CD4-positive, alpha-beta T cell (primary cell): ENCODE measurements around the gene SLC12A3. TPM values are rescaled to one million over a fixed set of nuclear protein-coding genes. Genes with fewer than 3 reads are reported as not detected.

Experiments
- ATAC-seq: fragments of 200-7000 bp; cut with Tn5 transposase; one replicate; pipeline ENCODE4 v1.10.0; 2022; ENCODE audit warnings: mild to moderate bottlenecking; ENCODE audit not compliant: poor library complexity
- CTCF ChIA-PET: fragments of 350-600 bp; sonication (Branson Sonifier 250); formaldehyde crosslinking; loops from one replicate; lab custom pipeline; 2021; ENCODE audit warnings: antibody characterized with exemption, inconsistent platforms; lab: Charles Lee
- POLR2A ChIA-PET: fragments of 350-600 bp; sonication (Branson Sonifier 250); formaldehyde crosslinking; loops from one replicate; lab custom pipeline; 2021; ENCODE audit warnings: antibody characterized with exemption, inconsistent platforms; lab: Charles Lee
- DNase-seq, 14 experiments: peaks; one replicate each; pipeline ENCODE4 v3.0.0-alpha.2; 2013 to 2020; ENCODE audit warnings: mixed read lengths in 2 of 14
- H3K27ac ChIP-seq, 2 donors: one replicate each; pipeline versions ENCODE4 v1.5.1 to v1.7.0; 2013; ENCODE audit warnings: low read length in 2 of 2, low read depth in 1 of 2, mild to moderate bottlenecking in 1 of 2
- H3K27me3 ChIP-seq, 2 experiments: 1 replicate in 1 of 2; 2 replicates in 1 of 2; pipeline versions ENCODE4 v1.6.1 to v1.7.0; 2013; ENCODE audit warnings: low read length in 2 of 2, control low read depth in 1 of 2, mild to moderate bottlenecking in 1 of 2, moderate library complexity in 1 of 2; ENCODE audit not compliant: insufficient read depth in 2 of 2, control insufficient read depth in 1 of 2
- H3K36me3 ChIP-seq: one replicate; pipeline ENCODE4 v1.6.1; 2013; ENCODE audit warnings: low read length, control low read depth; ENCODE audit not compliant: insufficient read depth
- H3K4me1 ChIP-seq: one replicate; pipeline ENCODE4 v1.6.1; 2013; ENCODE audit warnings: low read length, control low read depth; ENCODE audit not compliant: insufficient read depth
- H3K4me3 ChIP-seq: one replicate; pipeline ENCODE4 v1.5.1; 2013; ENCODE audit warnings: mild to moderate bottlenecking, low read length, moderate library complexity
- H3K9me3 ChIP-seq, 2 experiments: 1 replicate in 1 of 2; 2 replicates in 1 of 2; pipeline versions ENCODE4 v1.6.1 to v1.7.0; 2013; ENCODE audit warnings: low read length in 2 of 2, mild to moderate bottlenecking in 2 of 2, control low read depth in 1 of 2, moderate library complexity in 1 of 2; ENCODE audit not compliant: control insufficient read depth in 1 of 2, insufficient read depth in 1 of 2
- H3K27ac Mint-ChIP-seq: one replicate; pipeline ENCODE4 v1.8.0; 2020; ENCODE audit warnings: mixed read lengths
- H3K27me3 Mint-ChIP-seq: one replicate; pipeline ENCODE4 v1.8.0; 2021; ENCODE audit warnings: mixed read lengths
- H3K36me3 Mint-ChIP-seq: one replicate; pipeline ENCODE4 v1.8.0; 2021; ENCODE audit warnings: low read depth, mixed read lengths
- H3K4me1 Mint-ChIP-seq: one replicate; pipeline ENCODE4 v1.8.0; 2021; ENCODE audit warnings: low read depth, mixed read lengths
- H3K4me3 Mint-ChIP-seq: one replicate; pipeline ENCODE4 v1.8.0; 2020; ENCODE audit warnings: mild to moderate bottlenecking, mixed read lengths
- H3K9me3 Mint-ChIP-seq: one replicate; pipeline ENCODE4 v1.8.0; 2020; ENCODE audit warnings: mixed read lengths
- CTCF ChIP-seq: fragments of 200-600 bp; IDR thresholded peaks from one replicate; pipeline ENCODE4 v1.8.0; 2022; ENCODE audit warnings: antibody characterized with exemption, mild to moderate bottlenecking
- intact Hi-C, 2 experiments: fragments of 100-400 bp; cut with DNase I in 1 of 2; cut with micrococcal nuclease in 1 of 2; formaldehyde crosslinking; loops; one replicate each; pipeline versions ENCODE4 v1.15.1 to v1.9.0; 2023 to 2025; cut with DNase I, micrococcal nuclease
- total RNA-seq, 174 experiments: library from RNA in 2 of 174; stranded (reverse) in 2 of 174; gene quantifications; one replicate each; pipeline ENCODE4 v1.2.3 and lab custom pipeline; 2021 to 2026

Gene SLC12A3
- total RNA-seq, 2 experiments from 2014 or later: not detected

- Mint-ChIP-seq H3K27ac (peak overlapping the region; percentile 81), H3K9me3 (no peaks in the 10 kb centered on the region), H3K4me1 (peaks cover 31% of the 10 kb centered on the region), H3K4me3 (no peak overlapping the region), H3K36me3 (no peaks in the 10 kb centered on the region), H3K27me3 (no peaks in the 10 kb centered on the region)
- no peak for DNase-seq
- ATAC-seq: no peak
- Histone ChIP-seq H3K9me3 (no peaks in the 10 kb centered on the region), H3K27me3 (no peaks in the 10 kb centered on the region), H3K36me3 (no peaks in the 10 kb centered on the region), H3K4me1 (peaks cover 64% of the 10 kb centered on the region), H3K4me3 (no peak overlapping the region), H3K27ac (peak overlapping the region in 1 of 2 donors; percentile 80)
- ChIA-PET CTCF (no interaction called here), POLR2A (interaction anchor here (1.2 kb wide), 1 partner anchor 72 kb away, joined by 5 read pairs; no protein-coding TSS in a partner anchor)
- TF ChIP-seq CTCF: no peak
- intact Hi-C loops: loop anchor here (10.0 kb wide), 2 partner anchors 185 to 225 kb away; no protein-coding TSS in a partner anchor
These were observed 5.4 kb upstream of the SLC12A3 start for GRCh38 chr16:56859636-56860035.

GRCh38 chr16:56860226-56861020, 4.6 kb upstream of the SLC12A3 start:
- intact Hi-C loops: loop anchor here (10.0 kb wide), 2 partner anchors 184 to 224 kb away; no protein-coding TSS in a partner anchor
- POLR2A ChIA-PET: interaction anchor here (0.6 kb wide), 1 partner anchor 96 kb away, joined by 3 read pairs; no protein-coding TSS in a partner anchor
- ATAC-seq: peak; percentile 69

GRCh38 chr16:56861092-56861610, 3.9 kb upstream of the SLC12A3 start:
- intact Hi-C loops: loop anchor here (10.0 kb wide), 2 partner anchors 184 to 224 kb away; no protein-coding TSS in a partner anchor
- H3K36me3 Mint-ChIP-seq: no peaks in the 10 kb centered on the region
- peak overlapping the region; percentile 8 to 80 for H3K27ac ChIP-seq
- POLR2A ChIA-PET: no interaction called here
- CTCF ChIA-PET: no interaction called here
- H3K27ac Mint-ChIP-seq: peak overlapping the region; percentile 81
- no peak overlapping the region for H3K4me3 ChIP-seq
- no peaks in the 10 kb centered on the region for H3K36me3 ChIP-seq
- no peaks in the 10 kb centered on the region for H3K9me3 Mint-ChIP-seq
- no peaks in the 10 kb centered on the region for H3K9me3 ChIP-seq
- ATAC-seq (no peak), DNase-seq (no peak)
- H3K4me3 Mint-ChIP-seq: no peak overlapping the region
- TF ChIP-seq CTCF: no peak
- H3K4me1 ChIP-seq: peaks cover 66% of the 10 kb centered on the region
- H3K27me3 ChIP-seq: no peaks in the 10 kb centered on the region
- H3K4me1 Mint-ChIP-seq: peaks cover 31% of the 10 kb centered on the region
- no peaks in the 10 kb centered on the region for H3K27me3 Mint-ChIP-seq

More at GRCh38 chr16:56860226-56861020, 4.6 kb upstream of the SLC12A3 start:
- no peaks in the 10 kb centered on the region for H3K9me3 ChIP-seq
- H3K27ac ChIP-seq: peak overlapping the region; percentile 42 to 80
- peak overlapping the region; percentile 24 for H3K4me3 ChIP-seq
- Mint-ChIP-seq H3K27ac (peak overlapping the region; percentile 81), H3K4me1 (peaks cover 31% of the 10 kb centered on the region), H3K9me3 (no peaks in the 10 kb centered on the region), H3K36me3 (no peaks in the 10 kb centered on the region), H3K27me3 (no peaks in the 10 kb centered on the region), H3K4me3 (peak overlapping the region; percentile 74)
- H3K4me1 ChIP-seq: peaks cover 66% of the 10 kb centered on the region
- no peaks in the 10 kb centered on the region for H3K27me3 ChIP-seq
- TF ChIP-seq CTCF: no peak
- H3K36me3 ChIP-seq: no peaks in the 10 kb centered on the region
- CTCF ChIA-PET: no interaction called here
- DNase-seq: peak in 10 of 14 experiments; percentile 14 to 80 (median 43)
